ENCODE results near the gene NT5DC1.

The NT5DC1 gene

DNA sequence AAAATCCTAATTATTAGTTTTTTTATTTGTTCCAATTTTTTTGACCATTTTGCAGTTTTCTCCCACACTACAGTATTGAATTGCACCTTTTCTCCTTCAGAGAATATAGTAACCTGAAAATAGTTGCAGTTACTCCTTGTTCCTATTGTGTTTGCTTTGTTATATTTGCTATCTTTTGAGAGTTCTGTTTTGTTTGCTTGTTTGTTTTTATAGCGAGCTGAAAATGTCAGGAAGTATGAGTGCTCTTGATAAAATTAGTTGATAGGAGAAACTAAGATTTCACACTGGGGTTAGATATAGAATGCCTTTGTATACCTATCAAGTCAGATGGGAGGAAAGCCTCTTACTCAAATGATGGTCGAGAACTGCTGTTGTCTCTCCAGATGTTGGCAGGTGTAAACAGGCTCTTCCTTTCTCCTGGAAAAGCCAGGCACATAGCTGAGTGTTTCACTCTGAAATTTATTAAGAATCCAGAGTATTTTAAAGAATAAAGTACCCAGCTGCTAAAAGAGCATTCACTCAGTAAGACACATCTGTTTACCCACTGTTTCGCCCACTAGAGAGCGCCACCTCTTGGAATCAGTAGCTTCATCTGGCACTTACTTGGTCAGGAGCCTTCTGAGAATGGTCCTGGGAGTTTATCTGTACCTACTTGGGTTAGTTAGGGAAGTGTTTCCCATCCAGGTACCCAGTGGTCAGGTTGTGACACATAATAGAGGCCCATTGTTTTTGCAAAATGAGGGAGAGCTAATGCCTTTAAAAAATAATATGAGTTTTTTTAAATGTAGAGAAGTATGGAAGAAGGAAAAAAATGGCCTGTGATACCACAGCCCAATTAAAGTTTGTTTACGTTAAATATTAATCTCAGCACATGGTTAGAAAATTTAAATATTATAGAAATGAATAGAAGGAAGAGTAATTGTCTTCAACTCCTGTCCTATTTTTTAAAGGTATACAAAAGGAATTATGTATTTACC lies 11.2 kb downstream of the NT5DC1 start:
- ChIA-PET POLR2A (no interaction called here), CTCF (interaction anchor here (1.1 to 2.9 kb wide), 10 partner anchors 9 to 103 kb away, joined by 3 to 13 read pairs (median 4); partner anchors contain the start of gene NT5DC1)
- no peaks in the 10 kb centered on the region for H3K9me3 ChIP-seq (ENCODE audit: control extremely low read depth in 1 of 5, control insufficient read depth in 4 of 5, insufficient read depth in 2 of 5, low read depth in 1 of 5, low read length in 4 of 5)
- no peaks in the 10 kb centered on the region for H3K27me3 ChIP-seq (replicated peaks in 2 of 5; ENCODE audit: control insufficient read depth in 4 of 5, insufficient read depth in 5 of 5, low read length in 4 of 5)
- DNase-seq, result peak; percentile 34 to 51 (median 45)
- peaks cover 22 to 47% (median 35%) of the 10 kb centered on the region in 4 experiments for H3K36me3 ChIP-seq (ENCODE audit: control insufficient read depth in 4 of 4, insufficient read depth in 4 of 4, low read length in 3 of 4)
- no peak overlapping the region for H3K4me3 ChIP-seq (ENCODE audit: control insufficient read depth in 1 of 7, extremely low read depth in 1 of 7, insufficient read depth in 4 of 7, low read depth in 2 of 7, low read length in 6 of 7)
- no peaks in the 10 kb centered on the region for H3K4me1 ChIP-seq (ENCODE audit: control extremely low read depth in 1 of 4, control insufficient read depth in 4 of 4, insufficient read depth in 4 of 4, low read length in 3 of 4)
- no peak overlapping the region for H3K27ac ChIP-seq (ENCODE audit: insufficient read depth in 1 of 2, low read depth in 1 of 2, low read length in 2 of 2, poor library complexity in 1 of 2, severe bottlenecking in 2 of 2)
- 100% methylated on average over 1 of the region's 5 CpGs for WGBS (ENCODE audit: insufficient coverage)

GRCh38 chr6:116113386-116113785 lies 12.7 kb downstream of the NT5DC1 start:
- peaks cover 22 to 54% (median 36%) of the 10 kb centered on the region in 4 experiments for H3K36me3 ChIP-seq (ENCODE audit: control insufficient read depth in 4 of 4, insufficient read depth in 4 of 4, low read length in 3 of 4)
- ChIA-PET POLR2A (interaction anchor here (0.7 kb wide), 1 partner anchor 11 kb away, joined by 4 read pairs; no protein-coding TSS in a partner anchor), CTCF (interaction anchor here (0.9 to 2.9 kb wide), 6 partner anchors 11 to 75 kb away, joined by 3 to 13 read pairs (median 6); partner anchors contain the start of gene NT5DC1)
- no peaks in the 10 kb centered on the region for H3K27me3 ChIP-seq (replicated peaks in 2 of 5; ENCODE audit: control insufficient read depth in 4 of 5, insufficient read depth in 5 of 5, low read length in 4 of 5)
- no peaks in the 10 kb centered on the region for H3K9me3 ChIP-seq (ENCODE audit: control extremely low read depth in 1 of 5, control insufficient read depth in 4 of 5, insufficient read depth in 2 of 5, low read depth in 1 of 5, low read length in 4 of 5)
- DNase-seq, result no peak
- H3K27ac ChIP-seq (ENCODE audit: insufficient read depth in 1 of 2, low read depth in 1 of 2, low read length in 2 of 2, poor library complexity in 1 of 2, severe bottlenecking in 2 of 2), result no peak overlapping the region
- H3K4me3 ChIP-seq (ENCODE audit: control insufficient read depth in 1 of 7, extremely low read depth in 1 of 7, insufficient read depth in 4 of 7, low read depth in 2 of 7, low read length in 6 of 7), result no peak overlapping the region
- H3K4me1 ChIP-seq (ENCODE audit: control extremely low read depth in 1 of 4, control insufficient read depth in 4 of 4, insufficient read depth in 4 of 4, low read length in 3 of 4), result no peaks in the 10 kb centered on the region
- 100% methylated on average over 2 of the region's 2 CpGs for WGBS (ENCODE audit: insufficient coverage)

- Histone ChIP-seq H3K36me3 (ENCODE audit: control insufficient read depth in 4 of 4, insufficient read depth in 4 of 4, low read length in 3 of 4) (peaks cover 5 to 41% (median 25%) of the 10 kb centered on the region in 4 experiments), H3K4me1 (ENCODE audit: control extremely low read depth in 1 of 4, control insufficient read depth in 4 of 4, insufficient read depth in 4 of 4, low read length in 3 of 4) (no peaks in the 10 kb centered on the region), H3K27ac (ENCODE audit: insufficient read depth in 1 of 2, low read depth in 1 of 2, low read length in 2 of 2, poor library complexity in 1 of 2, severe bottlenecking in 2 of 2) (no peak overlapping the region), H3K27me3 (replicated peaks in 2 of 5; ENCODE audit: control insufficient read depth in 4 of 5, insufficient read depth in 5 of 5, low read length in 4 of 5) (no peaks in the 10 kb centered on the region), H3K9me3 (ENCODE audit: control extremely low read depth in 1 of 5, control insufficient read depth in 4 of 5, insufficient read depth in 2 of 5, low read depth in 1 of 5, low read length in 4 of 5) (no peaks in the 10 kb centered on the region), H3K4me3 (ENCODE audit: control insufficient read depth in 1 of 7, extremely low read depth in 1 of 7, insufficient read depth in 4 of 7, low read depth in 2 of 7, low read length in 6 of 7) (no peak overlapping the region)
- DNase-seq, result peak in 1 of 3 donors; percentile 14
- ChIA-PET CTCF (interaction anchor here (0.7 to 1.4 kb wide), 3 partner anchors 14 to 644 kb away, joined by 3 read pairs; no protein-coding TSS in a partner anchor), POLR2A (no interaction called here)
- WGBS (ENCODE audit: insufficient coverage), result no CpG with 5 or more reads among the region's 2 CpGs
Measured at GRCh38 chr6:116115781-116116180, 15.1 kb downstream of the NT5DC1 start.

DNA sequence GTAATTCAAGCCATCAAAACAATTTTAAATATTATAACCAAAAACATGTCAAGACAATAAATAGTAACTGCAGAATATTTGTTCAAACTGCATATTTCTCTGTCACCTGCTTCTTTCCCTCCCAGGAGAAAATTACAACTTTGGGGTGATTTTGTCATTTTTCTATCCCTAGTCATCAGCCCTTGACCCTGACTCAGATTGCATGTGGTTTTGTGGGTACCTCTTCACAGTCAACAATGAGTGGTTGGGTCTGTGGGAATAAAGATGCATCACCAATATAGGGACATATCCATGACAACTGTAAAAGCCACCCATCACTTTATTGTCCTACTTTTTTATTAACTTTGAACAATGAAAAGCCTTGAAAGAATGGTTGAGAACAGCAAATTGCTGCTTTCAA lies 18.0 kb downstream of the NT5DC1 start:
- H3K4me3 ChIP-seq (ENCODE audit: control insufficient read depth in 1 of 7, extremely low read depth in 1 of 7, insufficient read depth in 4 of 7, low read depth in 2 of 7, low read length in 6 of 7), result no peak overlapping the region
- no peak overlapping the region for H3K27ac ChIP-seq (ENCODE audit: insufficient read depth in 1 of 2, low read depth in 1 of 2, low read length in 2 of 2, poor library complexity in 1 of 2, severe bottlenecking in 2 of 2)
- ChIA-PET POLR2A (no interaction called here), CTCF (interaction anchor here (2.0 kb wide), 1 partner anchor 23 kb away, joined by 4 read pairs; no protein-coding TSS in a partner anchor)
- no peaks in the 10 kb centered on the region for H3K27me3 ChIP-seq (replicated peaks in 2 of 5; ENCODE audit: control insufficient read depth in 4 of 5, insufficient read depth in 5 of 5, low read length in 4 of 5)
- H3K4me1 ChIP-seq (ENCODE audit: control extremely low read depth in 1 of 4, control insufficient read depth in 4 of 4, insufficient read depth in 4 of 4, low read length in 3 of 4), result no peaks in the 10 kb centered on the region
- no peak for DNase-seq
- H3K9me3 ChIP-seq (ENCODE audit: control extremely low read depth in 1 of 5, control insufficient read depth in 4 of 5, insufficient read depth in 2 of 5, low read depth in 1 of 5, low read length in 4 of 5), result no peaks in the 10 kb centered on the region
- H3K36me3 ChIP-seq (ENCODE audit: control insufficient read depth in 4 of 4, insufficient read depth in 4 of 4, low read length in 3 of 4), result peaks cover 0 to 28% (median 15%) of the 10 kb centered on the region in 4 experiments

- Histone ChIP-seq H3K27me3 (replicated peaks in 2 of 5; ENCODE audit: control insufficient read depth in 4 of 5, insufficient read depth in 5 of 5, low read length in 4 of 5) (no peaks in the 10 kb centered on the region), H3K4me3 (ENCODE audit: control insufficient read depth in 1 of 7, extremely low read depth in 1 of 7, insufficient read depth in 4 of 7, low read depth in 2 of 7, low read length in 6 of 7) (no peak overlapping the region), H3K9me3 (ENCODE audit: control extremely low read depth in 1 of 5, control insufficient read depth in 4 of 5, insufficient read depth in 2 of 5, low read depth in 1 of 5, low read length in 4 of 5) (no peaks in the 10 kb centered on the region), H3K4me1 (ENCODE audit: control extremely low read depth in 1 of 4, control insufficient read depth in 4 of 4, insufficient read depth in 4 of 4, low read length in 3 of 4) (no peaks in the 10 kb centered on the region), H3K36me3 (ENCODE audit: control insufficient read depth in 4 of 4, insufficient read depth in 4 of 4, low read length in 3 of 4) (peaks cover 0 to 20% (median 7%) of the 10 kb centered on the region in 4 experiments), H3K27ac (ENCODE audit: insufficient read depth in 1 of 2, low read depth in 1 of 2, low read length in 2 of 2, poor library complexity in 1 of 2, severe bottlenecking in 2 of 2) (no peak overlapping the region)
- ChIA-PET POLR2A (no interaction called here), CTCF (no interaction called here)
- WGBS (ENCODE audit: insufficient coverage), result 100% methylated on average over 3 of the region's 3 CpGs
- no peak for DNase-seq
Measured at GRCh38 chr6:116120430-116120829, 19.8 kb downstream of the NT5DC1 start.

DNA sequence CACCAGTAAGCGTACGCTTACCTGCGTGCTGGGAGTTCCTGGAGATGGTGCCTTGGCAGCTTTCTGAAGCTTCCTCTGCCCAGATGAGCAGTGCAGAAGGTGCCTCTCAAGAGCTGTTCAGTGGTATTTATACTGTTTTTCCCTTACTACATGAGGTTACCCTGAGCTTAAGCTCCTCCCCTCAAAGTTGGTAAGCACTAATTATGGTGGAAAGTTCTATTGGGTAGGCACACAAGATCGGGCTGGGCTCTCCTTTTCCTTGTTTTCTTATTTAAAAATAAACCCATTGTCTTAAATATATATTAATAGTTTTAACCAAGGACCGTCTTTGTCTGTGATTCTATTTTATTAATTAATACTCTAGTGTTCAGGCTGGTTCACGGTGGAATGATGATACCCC lies 25.4 kb downstream of the NT5DC1 start, which contains the start of gene COL10A1:
Gene COL10A1 (minus strand): TSS at position 101 of the 400 bp plus-strand sequence. CDS start 640 bp downstream, outside the sequence.
- Histone ChIP-seq H3K27me3 (replicated peaks in 2 of 5; ENCODE audit: control insufficient read depth in 4 of 5, insufficient read depth in 5 of 5, low read length in 4 of 5) (no peaks in the 10 kb centered on the region), H3K4me1 (ENCODE audit: control extremely low read depth in 1 of 4, control insufficient read depth in 4 of 4, insufficient read depth in 4 of 4, low read length in 3 of 4) (no peaks in the 10 kb centered on the region), H3K4me3 (ENCODE audit: control insufficient read depth in 1 of 7, extremely low read depth in 1 of 7, insufficient read depth in 4 of 7, low read depth in 2 of 7, low read length in 6 of 7) (no peak within 1 kb of the TSS), H3K9me3 (ENCODE audit: control extremely low read depth in 1 of 5, control insufficient read depth in 4 of 5, insufficient read depth in 2 of 5, low read depth in 1 of 5, low read length in 4 of 5) (no peaks in the 10 kb centered on the region), H3K27ac (ENCODE audit: insufficient read depth in 1 of 2, low read depth in 1 of 2, low read length in 2 of 2, poor library complexity in 1 of 2, severe bottlenecking in 2 of 2) (no peak within 1 kb of the TSS), H3K36me3 (ENCODE audit: control insufficient read depth in 4 of 4, insufficient read depth in 4 of 4, low read length in 3 of 4) (peaks cover 0 to 2% (median 1%) of the 10 kb centered on the region in 4 experiments)
- WGBS (ENCODE audit: insufficient coverage), result 100% methylated on average over 3 of the region's 6 CpGs
- ChIA-PET CTCF (no interaction called here), POLR2A (no interaction called here)
- no peak for DNase-seq
